Stomach (tissue), 4 donors: ENCODE results near the gene GSTA4.

Source experiments
- POLR2A ChIP-seq, 4 donors: fragments of 450-650 bp; IDR thresholded peaks; one replicate each; pipeline ENCODE4 v1.6.1; 2016; ENCODE audit warnings: antibody characterized with exemption in 4 of 4, control low read depth in 2 of 4, mild to moderate bottlenecking in 1 of 4, moderate library complexity in 1 of 4
- POLR2AphosphoS5 ChIP-seq, 3 donors: sonication (generic); formaldehyde crosslinking; IDR thresholded peaks; one replicate each; pipeline ENCODE4 v1.6.1; 2016; ENCODE audit warnings: antibody characterized with exemption in 3 of 3
- TF ChIP-seq, protein P1 (sequence below), 7 experiments: fragments of 450-650 bp in 4 of 7; fragments of 200-600 bp in 3 of 7; sonication (generic) in 3 of 7; IDR thresholded peaks; one replicate each; pipeline ENCODE4 v1.5.1; 2016 to 2019; ENCODE audit warnings: antibody characterized with exemption in 7 of 7, control low read depth in 2 of 7, mild to moderate bottlenecking in 1 of 7

DNA sequence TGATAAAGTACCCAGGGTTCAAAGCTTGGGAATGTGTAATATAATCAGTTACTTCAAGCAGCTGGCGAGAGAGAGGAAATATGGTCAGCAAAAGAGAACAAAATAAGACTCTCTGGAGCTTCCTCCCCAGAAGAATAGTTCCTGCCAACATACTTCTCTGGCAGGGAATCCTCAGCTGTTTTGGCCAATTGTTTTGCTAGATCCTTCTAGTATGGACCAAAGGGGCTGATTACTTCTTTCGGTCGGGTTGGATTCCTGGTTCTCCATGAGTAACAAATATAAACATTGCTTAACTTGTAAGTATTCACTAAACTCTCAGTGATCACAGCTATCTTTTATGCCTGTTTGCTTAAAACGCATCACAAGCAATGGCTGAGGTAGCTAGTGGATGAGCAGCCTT lies 38.7 kb upstream of the GSTA4 start:
- TF ChIP-seq, protein P1, sequence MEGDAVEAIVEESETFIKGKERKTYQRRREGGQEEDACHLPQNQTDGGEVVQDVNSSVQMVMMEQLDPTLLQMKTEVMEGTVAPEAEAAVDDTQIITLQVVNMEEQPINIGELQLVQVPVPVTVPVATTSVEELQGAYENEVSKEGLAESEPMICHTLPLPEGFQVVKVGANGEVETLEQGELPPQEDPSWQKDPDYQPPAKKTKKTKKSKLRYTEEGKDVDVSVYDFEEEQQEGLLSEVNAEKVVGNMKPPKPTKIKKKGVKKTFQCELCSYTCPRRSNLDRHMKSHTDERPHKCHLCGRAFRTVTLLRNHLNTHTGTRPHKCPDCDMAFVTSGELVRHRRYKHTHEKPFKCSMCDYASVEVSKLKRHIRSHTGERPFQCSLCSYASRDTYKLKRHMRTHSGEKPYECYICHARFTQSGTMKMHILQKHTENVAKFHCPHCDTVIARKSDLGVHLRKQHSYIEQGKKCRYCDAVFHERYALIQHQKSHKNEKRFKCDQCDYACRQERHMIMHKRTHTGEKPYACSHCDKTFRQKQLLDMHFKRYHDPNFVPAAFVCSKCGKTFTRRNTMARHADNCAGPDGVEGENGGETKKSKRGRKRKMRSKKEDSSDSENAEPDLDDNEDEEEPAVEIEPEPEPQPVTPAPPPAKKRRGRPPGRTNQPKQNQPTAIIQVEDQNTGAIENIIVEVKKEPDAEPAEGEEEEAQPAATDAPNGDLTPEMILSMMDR (IDR thresholded peaks at IDR 0.05): no peak
- peak in 1 of 3 donors; percentile 31 for TF ChIP-seq POLR2AphosphoS5 (IDR thresholded peaks at IDR 0.05)
- no peak for TF ChIP-seq POLR2A (IDR thresholded peaks at IDR 0.05)
